ENCODE results near the gene AUTS2.

Gene AUTS2

DNA sequence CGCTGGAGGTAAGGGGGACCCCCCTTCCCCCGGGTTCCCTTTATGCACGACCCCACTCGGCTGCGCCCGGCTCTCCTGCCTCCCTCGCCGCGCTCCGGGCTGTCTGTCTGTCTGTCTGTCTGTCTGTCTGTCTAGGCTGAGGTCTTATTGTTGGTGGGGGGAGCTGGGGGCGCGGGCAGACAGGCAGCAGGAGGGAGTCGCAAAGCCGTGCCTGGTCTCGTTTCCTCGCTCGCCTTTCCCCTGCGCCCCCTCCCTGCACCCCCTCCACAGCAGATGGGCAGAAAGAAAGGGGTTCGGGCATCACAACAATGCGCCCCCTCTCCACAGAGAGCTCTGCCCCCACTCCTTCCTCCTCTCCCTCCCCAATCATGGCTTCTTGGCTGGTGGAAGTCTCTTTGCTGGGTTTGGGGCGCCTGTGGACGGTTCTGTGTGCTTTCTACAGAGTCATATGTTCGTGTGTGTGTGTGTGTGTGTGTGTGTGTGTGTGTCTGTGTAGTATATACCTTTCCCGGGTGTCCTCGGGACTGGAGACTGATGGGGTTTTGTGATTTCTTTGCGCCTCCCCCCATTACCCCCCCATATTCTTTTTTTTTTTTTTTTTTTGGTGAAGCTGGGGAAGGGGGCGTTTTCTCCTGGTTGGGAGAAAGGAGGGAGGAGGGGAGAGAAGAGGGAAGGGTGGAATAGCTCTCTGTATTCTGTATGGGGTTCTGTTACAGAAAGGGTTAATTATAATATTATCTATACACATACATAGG, 1.9 kb downstream of the AUTS2 start:
- DNase-seq (ENCODE audit: low read depth in 2 of 2), result no peak

DNA sequence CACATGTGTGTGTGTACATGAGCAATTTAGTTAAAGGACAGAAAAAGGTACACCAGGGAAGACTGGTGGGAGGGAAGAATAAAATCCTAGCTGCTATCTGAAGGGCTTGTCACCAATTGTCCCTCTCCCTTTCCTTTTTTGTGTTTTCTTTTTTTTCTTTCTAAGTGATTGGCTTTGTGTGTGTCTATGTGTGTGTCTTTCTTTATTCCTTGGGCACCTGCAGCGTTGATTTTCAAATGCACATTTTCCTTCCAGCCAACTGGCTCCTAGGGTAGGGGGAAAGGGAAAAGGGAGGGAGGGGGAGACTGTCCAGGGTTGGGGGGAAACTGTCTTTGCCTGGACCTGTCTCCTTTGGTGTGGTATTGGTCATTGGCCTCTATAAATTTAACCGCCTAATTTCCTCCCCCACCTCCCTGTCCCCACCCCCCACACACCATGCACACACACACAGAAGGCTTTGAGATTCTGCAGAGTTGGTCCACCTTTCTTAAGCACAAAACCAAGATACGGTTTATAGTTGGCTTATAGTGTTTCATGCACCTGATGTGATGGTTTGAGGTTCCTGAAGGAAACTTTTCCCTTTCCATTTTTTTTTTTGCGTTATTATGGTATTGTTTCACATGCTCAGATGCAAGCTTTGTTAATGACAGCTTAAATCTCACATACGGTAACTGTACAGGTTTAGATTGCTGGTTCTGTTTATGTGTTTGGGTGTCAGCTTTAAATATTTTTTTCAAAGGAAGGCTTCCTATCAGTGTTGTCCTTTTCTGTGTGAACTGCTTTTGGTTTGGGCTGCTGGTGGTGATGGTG, 2.6 kb downstream of the AUTS2 start:
- no peak for DNase-seq (ENCODE audit: low read depth in 2 of 2)

DNA sequence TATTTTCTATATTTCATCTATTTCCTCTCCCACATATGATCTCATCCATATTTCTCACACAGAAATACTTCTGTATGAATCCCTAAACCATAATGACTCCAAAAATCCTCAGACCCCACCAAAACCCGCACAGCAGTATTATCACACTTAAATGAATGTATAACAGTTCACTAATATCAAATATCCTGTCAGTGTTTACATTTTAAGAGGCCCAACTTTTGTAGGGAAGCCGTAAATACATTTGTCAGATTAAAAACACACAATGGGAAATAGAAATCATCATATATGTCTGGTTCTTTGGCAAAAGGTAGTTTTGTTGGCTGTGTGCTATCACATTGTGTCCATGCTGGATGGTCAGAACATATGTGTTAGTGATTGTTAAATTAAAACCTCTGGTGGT, 4.2 kb downstream of the AUTS2 start:
- no peak for DNase-seq (ENCODE audit: low read depth in 2 of 2)

DNA sequence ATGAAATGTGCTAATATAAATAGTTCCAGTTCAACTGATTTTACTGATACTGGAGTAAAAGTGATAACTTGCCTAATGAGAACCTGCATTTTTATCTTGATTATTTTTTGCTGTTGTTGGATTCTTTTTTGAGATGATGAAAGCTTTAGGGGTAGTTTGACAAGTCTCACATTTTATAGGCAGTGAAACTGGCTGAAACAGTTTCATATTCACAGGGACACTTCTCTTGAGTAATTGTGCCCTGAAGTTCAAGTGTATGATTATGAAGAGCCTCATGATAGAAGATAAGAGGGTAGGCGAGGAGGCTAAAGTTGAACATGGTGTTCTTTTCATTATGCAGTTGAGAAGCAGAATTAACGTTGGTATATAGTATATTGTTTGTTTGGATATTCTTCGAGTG, 5.1 kb downstream of the AUTS2 start:
- no peak for DNase-seq (ENCODE audit: low read depth in 2 of 2)

DNA sequence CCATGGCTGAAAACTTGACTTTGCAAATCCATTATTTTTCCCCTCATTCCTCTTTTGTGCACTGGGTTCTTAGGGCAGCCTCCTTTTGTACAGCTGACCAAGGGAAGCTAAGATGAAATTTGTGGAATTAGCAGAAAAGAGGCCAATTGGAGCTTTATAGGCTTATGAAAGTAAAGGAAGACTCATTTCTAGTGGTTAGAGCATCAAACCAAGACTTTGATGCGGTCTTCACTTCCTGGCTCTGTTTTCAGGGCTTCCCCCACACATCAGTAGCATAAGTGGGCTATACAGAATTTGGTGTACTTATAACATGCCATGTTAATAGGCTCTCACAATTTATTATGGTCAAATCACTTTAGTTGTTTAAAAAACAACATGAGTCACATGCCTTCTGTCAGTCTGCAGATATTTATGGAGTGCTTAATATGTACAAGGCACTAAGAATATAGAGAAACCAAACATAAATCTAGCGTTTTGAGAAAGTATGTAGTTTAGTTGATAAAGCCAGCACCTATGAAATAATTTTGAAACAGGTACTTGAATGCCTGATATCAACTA, 5.7 kb downstream of the AUTS2 start:
- no peak for DNase-seq (ENCODE audit: low read depth in 2 of 2)

DNA sequence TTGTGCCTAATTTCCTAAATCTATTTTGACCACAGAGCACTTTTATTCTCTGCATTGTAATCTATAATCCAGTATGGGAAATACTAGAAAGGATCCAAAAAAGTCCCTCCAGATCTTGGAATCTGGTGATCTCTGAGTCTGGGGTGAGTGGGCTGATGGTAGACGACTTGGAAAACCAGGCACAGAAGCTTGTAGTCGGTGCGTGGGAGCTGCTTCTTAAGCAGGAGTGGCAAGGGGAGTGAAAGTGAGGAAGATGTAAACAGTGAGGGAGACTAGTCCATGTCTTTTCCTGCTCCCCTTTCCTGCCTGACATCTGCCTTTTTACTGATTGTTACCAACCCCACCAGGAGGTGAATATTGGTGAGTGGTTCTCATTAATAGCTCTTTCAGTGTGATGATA, 6.8 kb downstream of the AUTS2 start:
- DNase-seq (ENCODE audit: low read depth in 2 of 2), result no peak

DNA sequence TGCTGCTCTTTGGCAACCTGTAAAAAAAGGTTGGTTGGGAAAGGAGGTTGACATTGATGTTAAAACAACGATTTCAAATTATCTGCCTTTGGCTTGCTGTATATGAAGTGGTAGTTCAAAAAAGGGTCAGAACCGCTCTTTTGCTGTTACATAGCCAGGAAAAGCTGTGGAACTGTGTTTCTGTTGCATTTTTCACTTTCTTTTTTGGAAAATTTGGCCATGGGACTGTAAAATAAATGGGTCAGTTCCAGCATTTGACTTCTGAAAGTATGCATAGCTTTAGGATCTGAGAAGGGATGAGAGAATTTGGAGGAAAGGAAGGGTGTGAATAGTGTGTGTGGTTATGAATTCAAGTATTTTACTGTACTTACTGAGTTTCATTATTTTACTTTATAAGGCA, 7.3 kb downstream of the AUTS2 start:
- no peak for DNase-seq (ENCODE audit: low read depth in 2 of 2)

DNA sequence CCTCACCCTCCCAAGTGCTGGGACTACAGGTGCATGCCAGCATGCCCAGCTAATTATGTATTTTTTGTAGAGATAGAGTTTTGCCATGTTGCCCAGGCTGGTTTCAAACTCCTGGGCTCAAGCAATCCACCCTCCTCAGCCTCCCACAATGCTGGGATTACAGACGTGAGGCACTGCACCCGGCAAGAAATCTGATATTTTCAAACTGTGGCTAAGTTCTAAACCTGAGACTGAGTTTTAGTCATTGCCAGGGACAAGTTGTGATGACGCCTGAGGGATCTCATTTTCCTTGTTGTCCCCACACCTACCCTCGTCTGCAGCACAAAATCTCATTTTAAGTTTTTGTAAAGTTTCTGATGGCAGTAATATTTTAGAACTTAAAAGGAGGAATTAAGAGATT, 9.8 kb downstream of the AUTS2 start:
- DNase-seq (ENCODE audit: low read depth in 2 of 2), result no peak

DNA sequence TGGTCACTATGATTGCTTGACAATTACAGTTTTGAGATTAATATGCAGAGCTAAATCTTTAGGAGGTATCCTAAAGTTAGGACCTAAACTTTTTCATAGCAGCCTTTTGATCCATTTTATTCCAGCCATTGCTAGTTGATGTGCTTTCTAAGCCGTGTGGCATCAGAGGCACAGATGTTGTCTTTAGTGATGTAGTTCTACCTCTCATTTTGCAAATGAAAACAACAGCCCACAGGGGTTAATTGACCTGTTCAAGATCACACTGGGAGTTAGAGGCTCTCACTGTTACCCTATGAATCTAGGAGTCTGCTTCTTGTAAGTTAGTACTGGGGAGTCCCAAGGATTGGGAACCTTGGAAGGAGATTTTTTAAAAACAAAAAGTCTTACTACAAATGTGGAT, 10.6 kb downstream of the AUTS2 start:
- DNase-seq (ENCODE audit: low read depth in 2 of 2), result no peak

DNA sequence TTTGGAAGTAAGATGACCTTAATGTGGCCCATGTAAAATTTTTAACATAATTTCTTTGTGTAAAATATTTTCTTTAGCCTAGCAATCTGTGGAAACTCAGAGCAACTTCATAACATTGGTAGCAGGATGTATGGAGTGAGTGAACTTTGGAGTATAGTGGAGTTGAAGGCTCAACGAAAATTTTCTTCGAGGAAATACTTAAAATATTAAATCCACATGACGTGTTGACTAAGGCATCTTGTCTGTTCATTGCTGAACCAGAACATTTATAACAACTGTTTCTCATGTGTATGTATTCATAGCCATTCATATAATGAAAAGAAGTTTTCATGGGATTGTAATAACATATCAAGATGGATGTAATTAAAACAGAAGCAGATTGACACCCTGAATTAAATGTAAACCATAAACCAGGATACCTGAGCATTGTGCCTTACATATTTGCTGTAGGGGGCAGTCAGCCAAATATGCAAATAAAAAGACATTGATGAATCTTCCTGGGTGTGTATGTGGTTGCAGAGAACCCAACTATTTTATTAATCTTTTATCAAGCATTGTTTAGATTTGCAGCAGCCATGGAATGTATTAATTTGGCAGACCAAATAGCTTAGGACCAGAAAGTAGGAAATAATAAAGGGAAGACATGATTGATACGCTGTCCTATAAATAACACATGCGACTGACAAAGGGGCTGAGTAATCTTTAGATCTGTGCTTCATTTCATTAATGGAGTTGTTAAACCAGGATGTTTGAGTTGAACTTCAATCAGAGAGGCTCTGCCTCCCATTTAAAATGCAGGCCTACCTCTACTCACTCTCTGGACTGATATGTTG, 11.5 kb downstream of the AUTS2 start:
- DNase-seq (ENCODE audit: low read depth in 2 of 2), result no peak

DNA sequence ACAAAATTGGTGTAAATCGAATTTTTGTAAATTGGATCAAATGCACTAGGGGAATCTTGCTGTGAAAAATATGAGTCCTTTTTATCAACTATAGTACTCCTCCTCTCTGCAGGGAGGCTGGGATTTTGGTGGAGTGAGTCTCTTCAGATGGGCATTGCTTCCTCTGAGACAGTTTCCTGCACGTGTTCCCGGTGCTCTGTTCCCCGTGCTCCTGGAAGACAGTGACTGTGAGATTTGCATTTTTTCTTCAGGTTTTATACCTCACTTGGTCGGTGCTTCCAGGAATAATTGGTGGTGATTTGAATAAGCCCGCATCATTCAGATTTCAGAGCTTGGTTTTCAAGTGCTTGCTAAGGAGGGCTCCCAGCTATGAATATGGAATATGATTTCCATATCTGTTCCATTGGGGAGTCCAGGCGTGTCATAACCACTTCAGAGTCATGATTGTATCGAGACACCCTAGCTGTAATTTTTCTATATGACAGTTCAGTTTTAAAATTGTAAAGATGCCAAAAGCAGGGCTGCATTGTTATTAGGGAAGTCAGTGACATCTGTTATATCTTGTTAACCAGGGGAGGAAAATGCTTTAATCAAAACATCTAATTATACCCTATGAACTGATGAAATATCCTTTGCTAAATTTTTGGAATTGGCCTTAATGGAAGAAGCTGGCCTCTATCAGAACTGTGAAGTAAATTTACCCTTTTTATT, 12.3 kb downstream of the AUTS2 start:
- no peak for DNase-seq (ENCODE audit: low read depth in 2 of 2)

DNA sequence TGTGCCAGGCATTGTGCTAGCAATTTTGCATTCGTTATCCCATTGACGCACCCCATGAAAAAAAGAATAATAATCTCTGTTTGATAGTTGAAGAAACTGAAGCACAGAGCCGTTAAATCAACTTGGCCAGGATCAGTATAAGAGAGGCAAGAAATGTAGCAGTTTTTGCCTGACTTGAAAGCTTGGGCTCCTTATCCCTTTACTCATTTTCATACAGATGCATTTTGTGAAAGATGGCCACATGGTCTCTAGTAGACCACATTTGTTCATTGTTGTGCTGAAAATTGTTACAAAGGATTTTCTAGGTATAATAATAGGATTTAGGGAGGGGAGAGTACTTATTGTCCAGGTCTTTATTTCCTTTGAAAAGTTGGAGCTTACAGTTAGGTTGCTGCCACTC, 14.7 kb downstream of the AUTS2 start:
- DNase-seq (ENCODE audit: low read depth in 2 of 2), result no peak

DNA sequence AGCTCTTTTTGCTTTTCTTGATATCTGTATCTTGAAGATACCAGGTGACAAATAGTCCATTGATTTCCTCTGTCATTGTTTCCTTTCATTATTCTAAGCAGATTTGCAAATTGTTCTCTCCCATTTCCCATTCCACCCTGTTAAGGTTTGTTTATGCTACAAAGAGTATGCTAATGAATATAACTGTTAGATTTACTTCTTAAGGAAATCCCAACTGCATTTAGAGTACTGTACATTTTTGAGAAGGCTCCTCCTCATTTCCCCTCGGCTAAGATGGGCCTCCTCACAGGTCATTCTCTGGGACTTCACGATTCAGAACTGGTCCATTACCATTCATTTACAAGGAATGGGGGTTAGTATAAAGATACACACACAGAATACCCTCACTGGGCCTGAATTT, 15.6 kb downstream of the AUTS2 start:
- no peak for DNase-seq (ENCODE audit: low read depth in 2 of 2)

DNA sequence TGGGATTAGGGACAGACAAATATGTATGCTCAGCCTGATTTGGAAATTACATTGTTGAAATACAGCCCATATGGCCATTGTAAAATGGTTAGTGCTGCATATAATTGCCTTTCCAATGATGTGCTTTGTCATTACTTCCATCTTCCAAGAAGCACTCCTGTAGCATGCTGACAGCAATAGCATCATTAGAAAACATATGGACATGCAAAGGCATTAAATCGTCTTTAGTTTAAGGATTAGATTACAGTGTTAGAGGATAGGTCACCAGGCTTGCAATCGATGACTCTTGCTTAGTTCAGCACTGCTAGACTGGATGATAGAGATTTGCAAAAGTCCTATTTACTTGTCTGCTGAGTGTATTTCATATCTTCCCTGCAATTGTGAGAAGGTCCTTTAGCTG, 17.4 kb downstream of the AUTS2 start:
- DNase-seq (ENCODE audit: low read depth in 2 of 2), result no peak

DNA sequence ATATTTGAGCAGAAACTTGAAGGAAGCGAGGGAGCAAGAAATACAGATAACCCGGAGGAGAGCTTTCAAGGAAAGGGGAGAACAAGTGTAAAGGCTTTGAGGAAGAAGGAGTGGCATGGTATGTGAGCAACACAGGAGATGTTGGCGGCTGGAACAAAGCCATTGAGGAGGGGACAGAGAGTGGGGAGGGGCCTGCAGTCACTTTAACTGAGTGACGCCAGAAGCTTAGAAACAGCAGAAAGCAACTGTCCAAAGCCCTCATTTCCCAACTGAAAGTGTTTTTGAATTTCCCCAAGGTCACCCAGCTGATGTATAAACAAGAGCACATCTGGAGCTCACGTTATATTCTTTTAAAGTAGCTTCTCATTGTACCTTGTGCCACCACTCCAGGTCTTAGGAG, 19.1 kb downstream of the AUTS2 start:
- no peak for DNase-seq (ENCODE audit: low read depth in 2 of 2)

DNA sequence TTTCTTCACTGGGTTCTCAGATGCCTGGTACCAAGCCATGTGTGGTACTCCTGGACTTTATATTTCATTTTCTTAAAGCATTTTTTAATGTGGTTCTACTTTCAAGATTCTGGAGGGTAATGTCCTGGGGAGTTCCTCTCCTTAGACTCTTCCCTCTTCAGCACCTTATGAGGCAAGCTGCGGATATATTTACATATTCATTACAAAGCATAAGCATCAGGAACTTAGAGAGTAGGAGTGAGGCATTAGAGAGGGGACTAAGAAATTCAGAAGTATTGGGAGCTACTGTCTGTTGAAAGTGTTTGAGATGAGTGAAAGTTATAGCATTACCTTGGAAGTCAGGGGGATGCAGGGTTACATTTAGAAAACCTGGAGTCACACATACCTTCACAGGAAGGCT, 20.8 kb downstream of the AUTS2 start:
- DNase-seq (ENCODE audit: low read depth in 2 of 2), result no peak

DNA sequence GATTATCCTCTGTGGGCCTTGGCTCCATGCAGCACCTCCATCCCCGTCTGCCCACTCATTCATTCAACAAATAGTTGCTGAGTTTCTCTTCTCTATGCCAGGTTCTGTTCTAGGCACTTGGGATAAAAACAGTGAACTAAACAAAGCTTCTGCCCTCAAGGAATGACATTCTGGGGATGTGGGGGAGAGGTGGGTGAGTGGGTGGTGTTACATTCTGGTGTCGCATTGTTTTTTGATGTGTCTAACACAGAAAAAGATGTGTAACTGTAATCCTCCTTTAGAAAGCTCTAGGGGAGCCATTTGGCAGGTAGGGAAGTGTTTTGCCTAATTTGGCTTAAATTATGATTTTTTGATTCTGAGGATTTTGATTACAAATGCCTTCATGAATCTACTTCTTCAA, 21.4 kb downstream of the AUTS2 start:
- DNase-seq (ENCODE audit: low read depth in 2 of 2), result no peak

DNA sequence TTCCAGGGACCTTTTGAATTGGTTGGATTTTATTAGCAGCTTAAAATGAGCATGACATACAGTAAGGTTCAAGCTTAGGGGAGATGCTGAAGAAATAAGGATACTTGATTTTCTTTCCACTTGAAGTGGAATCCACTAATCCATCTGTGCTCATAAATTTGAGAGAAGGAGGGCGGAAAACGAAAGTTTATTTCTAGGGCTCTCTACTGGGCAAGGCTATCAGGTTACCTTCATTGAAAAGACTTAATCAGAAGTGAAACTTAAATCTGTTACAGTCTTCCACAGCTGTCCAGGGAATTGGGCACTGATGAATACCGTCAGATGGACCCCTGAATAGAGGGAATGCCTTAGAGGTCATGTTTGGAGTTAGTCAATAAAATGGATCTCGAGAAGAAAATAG, 21.8 kb downstream of the AUTS2 start:
- no peak for DNase-seq (ENCODE audit: low read depth in 2 of 2)

DNA sequence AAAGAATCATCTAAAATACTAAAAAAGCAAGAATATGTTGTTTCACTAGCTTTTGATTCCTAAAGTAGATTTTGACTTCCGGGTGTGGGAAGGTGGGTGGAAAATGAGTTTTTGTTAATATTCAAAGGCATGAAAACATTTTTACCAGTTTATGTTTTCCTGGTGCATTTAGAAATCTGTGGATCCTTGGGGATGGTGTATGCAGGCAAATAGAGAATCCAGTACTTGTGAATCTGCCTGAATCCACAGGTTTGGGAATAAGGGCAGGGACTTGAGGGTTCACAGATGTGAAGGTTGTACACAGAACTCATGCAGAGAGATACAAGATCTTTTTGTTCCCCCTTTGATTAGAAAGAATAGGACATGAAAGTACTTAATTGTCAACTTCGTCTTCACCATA, 22.4 kb downstream of the AUTS2 start:
- no peak for DNase-seq (ENCODE audit: low read depth in 2 of 2)

DNA sequence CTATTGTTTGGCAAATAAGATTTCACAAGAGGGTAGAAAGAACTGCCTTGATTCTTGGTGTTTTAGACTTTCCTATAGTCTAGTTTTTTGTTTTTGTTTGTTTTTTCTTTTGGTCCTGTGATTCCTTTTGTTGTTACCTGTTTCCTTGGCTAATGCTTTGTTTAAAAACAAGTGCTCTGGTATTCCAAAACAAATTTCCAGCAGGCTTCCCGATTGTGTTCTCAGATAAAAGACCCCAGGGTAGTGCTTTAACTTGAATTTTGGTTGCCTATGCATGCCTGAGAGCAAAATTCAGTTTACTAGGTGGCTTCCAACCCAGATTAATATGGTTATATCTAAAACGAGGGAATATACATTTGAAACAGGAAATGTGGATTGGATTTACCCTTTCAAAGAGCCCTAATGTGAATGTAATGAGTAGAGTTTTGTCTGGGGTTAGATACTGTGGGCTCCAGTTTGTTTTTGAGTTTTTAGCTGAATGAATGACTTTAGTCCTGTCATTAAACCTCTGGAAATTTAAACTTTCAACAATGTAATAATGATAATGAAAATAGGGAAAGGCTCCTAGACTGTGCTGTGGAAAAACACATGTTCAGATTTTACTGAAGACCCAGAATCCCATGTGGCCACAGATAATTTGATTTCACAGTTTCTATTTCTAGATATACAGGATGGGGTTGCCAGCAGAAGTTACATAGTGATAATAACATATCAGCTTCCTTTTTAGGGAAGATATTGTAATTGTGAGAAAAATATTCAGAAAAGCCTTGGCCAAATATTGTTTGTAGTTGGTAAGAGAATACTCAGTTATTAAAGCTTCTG, 23.9 kb downstream of the AUTS2 start:
- DNase-seq (ENCODE audit: low read depth in 2 of 2), result no peak

DNA sequence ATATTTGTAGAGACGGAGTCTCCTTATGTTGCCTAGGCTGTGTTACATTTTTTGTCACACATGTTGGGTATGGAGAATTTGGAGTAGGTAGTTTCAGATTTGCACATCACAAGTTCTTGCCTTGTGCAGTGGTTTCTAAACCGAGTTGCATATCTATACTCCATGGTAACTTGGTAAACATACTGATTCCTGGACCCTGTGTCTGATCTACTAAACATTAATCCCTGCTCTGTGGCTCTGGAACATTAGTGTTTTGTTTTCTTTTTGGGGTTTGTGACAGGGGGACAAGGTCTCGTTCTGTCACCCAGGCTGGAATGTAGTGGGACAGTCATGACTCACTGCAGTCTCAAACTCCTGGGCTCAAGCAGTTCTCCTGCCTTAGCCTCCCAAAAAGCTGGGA, 24.7 kb downstream of the AUTS2 start:
- no peak for DNase-seq (ENCODE audit: low read depth in 2 of 2)
